Activated CD8-positive, alpha-beta memory T cell treated with anti-CD3 and anti-CD28 coated beads, Interleukin-2, amount 50 U/mL, for 1 hour (primary cell): Measurements from ENCODE around the gene TTBK2.
A peak's percentile ranks its signal among the peaks of the same experiment; 100 is the strongest.
"Not testable (repeated sequence)": the region's sequence is repeated elsewhere in the genome, so short reads cannot be mapped to it uniquely, and the experiment has no call there.

ENCODE experiments used
- DNase-seq: peaks from one replicate; pipeline ENCODE4 v3.0.0-alpha.2; 2020; ENCODE audit errors: extremely low read depth

TTBK2 gene

GRCh38 chr15:42920519-42921341 lies at the start of gene TTBK2:
Gene TTBK2 (minus strand): TSS chr15:42920778. CDS start chr15:42878617, 42,161 bp downstream.
- DNase-seq: peak; percentile 93

- DNase-seq: no peak
Measured at GRCh38 chr15:42964476-42964875, 43.9 kb upstream of the TTBK2 start.

GRCh38 chr15:42955518-42955917 lies 34.9 kb upstream of the TTBK2 start:
- DNase-seq: no peak

GRCh38 chr15:42954291-42954690 lies 33.7 kb upstream of the TTBK2 start:
- no peak for DNase-seq

- DNase-seq: not testable (repeated sequence)
Measured at GRCh38 chr15:42948898-42949297, 28.3 kb upstream of the TTBK2 start.

GRCh38 chr15:42940527-42940926 lies 19.9 kb upstream of the TTBK2 start:
- DNase-seq: no peak

GRCh38 chr15:42939841-42940240 lies 19.3 kb upstream of the TTBK2 start:
- DNase-seq: no peak

GRCh38 chr15:42937143-42937542 lies 16.6 kb upstream of the TTBK2 start:
- no peak for DNase-seq

GRCh38 chr15:42933886-42934667 lies 13.5 kb upstream of the TTBK2 start:
- DNase-seq: no peak

GRCh38 chr15:42932833-42933515 lies 12.4 kb upstream of the TTBK2 start:
- DNase-seq: no peak

GRCh38 chr15:42931702-42932486 lies 11.3 kb upstream of the TTBK2 start:
- no peak for DNase-seq

- no peak for DNase-seq
Measured at GRCh38 chr15:42929306-42929848, 8.8 kb upstream of the TTBK2 start.

- no peak for DNase-seq
Measured at GRCh38 chr15:42921342-42921731, 759 bp upstream of the TTBK2 start.

- DNase-seq: no peak
Measured at GRCh38 chr15:42919799-42920518, 619 bp downstream of the TTBK2 start.

- DNase-seq: no peak
Measured at GRCh38 chr15:42919308-42919707, 1.3 kb downstream of the TTBK2 start.

GRCh38 chr15:42918047-42918446 lies 2.5 kb downstream of the TTBK2 start:
- DNase-seq: no peak

GRCh38 chr15:42915654-42916315 lies 4.8 kb downstream of the TTBK2 start:
- DNase-seq: no peak

- no peak for DNase-seq
Measured at GRCh38 chr15:42914728-42915497, 5.7 kb downstream of the TTBK2 start.

- DNase-seq: no peak
Measured at GRCh38 chr15:42911058-42911592, 9.5 kb downstream of the TTBK2 start.
